NCI-H2227 (cell line): ENCODE measurements around the gene NPM3.

Experiments
- DNase-seq: peaks from one replicate; lab custom pipeline; 2025; ENCODE audit not compliant: unreplicated experiment; lab: John Stamatoyannopoulos, UW

The NPM3 gene, protein sequence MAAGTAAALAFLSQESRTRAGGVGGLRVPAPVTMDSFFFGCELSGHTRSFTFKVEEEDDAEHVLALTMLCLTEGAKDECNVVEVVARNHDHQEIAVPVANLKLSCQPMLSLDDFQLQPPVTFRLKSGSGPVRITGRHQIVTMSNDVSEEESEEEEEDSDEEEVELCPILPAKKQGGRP

DNA sequence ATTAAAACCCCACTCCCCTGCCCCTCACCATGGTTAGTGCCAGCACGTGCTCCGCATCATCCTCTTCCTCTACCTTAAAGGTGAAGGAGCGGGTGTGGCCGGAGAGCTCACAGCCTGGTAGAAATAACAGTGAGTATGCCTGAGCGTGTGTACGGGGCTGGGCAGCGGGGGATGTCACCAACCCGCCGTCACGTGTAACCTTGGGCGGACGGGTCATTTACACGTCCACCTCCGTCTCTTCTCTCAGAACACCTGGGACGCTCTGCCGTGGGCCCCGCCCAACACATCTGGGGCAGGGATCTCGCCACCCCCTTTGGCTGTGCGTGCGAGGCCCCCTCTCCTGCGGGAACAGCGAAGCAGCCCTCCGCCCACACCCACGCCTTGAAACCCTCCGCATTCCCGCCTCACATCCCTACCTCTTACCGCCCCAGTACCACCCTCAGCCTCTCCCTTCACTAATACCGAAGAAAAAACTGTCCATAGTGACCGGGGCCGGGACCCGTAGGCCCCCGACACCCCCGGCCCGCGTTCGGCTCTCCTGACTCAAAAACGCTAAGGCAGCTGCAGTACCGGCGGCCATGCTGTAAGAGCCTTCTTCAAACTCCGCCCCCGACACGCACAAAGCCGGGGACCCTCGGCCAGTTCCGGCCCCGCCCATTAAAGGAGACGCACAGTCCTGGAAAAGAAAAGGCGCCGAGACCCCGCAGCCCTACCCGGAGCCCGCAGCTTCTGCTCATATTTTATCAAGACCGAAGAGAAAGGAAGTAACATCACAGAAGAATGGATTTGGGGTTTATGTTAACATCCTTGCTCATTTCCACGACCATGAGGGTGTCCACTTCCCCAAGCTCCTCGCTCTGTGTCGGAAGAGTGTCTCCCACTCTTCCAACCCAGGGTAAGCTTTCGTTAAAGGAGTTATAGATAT, at the start of gene NPM3:
Gene NPM3 (minus strand): TSS at position 636 of the 925 bp plus-strand sequence. CDS start 56 bp downstream, at position 580.
- DNase-seq: peak; percentile 88

DNA sequence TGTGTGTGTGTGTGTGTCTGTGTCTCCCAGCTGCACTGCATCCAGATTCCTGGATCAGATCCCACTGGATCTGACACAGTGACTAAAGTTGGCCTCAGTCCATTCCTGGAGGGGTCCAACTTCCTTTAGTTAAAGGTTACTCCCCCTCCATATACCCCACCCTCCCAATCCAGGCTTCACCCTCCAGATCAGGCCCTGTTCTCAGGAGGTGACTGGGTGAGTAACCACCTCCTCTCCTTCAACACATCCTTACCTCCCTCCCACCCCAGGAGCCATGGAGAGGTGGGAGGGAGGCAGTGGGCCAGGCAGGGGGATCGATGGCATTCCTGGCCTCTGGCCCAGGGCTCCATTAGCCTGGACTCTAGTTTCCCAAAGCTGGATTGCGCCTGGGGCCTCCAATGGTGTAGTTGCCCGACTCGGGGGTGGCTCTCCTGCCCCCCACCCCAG, 49.1 kb upstream of the NPM3 start:
- no peak for DNase-seq

DNA sequence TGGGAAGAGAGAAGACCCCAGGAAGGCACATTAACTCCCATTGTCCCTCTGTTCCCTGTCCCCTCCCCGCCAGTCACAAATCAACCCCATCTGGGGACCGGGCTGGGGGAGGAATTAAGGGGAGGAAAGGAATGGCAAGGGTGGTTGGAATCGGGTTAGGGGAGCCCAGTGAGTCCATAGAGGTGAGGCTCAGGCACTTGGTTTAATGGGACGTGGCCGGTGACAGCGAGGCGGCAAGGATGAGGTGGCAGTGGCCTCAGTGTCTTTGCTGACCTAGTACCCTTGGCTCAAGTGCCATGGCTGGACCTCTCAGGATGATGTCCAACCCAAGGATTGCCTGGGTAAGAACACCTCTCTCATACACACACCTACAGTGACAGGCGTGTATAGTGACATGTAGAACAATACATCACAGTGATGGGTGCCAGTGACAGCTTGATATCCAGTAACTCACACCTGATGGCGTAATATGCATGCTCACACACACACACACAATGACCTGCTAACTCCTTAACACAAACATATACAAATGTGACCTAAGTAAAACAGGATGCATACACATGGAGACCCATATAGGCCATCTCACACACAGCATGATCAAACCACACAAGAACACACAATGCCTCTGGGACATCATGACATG, 48.0 kb upstream of the NPM3 start:
- no peak for DNase-seq

DNA sequence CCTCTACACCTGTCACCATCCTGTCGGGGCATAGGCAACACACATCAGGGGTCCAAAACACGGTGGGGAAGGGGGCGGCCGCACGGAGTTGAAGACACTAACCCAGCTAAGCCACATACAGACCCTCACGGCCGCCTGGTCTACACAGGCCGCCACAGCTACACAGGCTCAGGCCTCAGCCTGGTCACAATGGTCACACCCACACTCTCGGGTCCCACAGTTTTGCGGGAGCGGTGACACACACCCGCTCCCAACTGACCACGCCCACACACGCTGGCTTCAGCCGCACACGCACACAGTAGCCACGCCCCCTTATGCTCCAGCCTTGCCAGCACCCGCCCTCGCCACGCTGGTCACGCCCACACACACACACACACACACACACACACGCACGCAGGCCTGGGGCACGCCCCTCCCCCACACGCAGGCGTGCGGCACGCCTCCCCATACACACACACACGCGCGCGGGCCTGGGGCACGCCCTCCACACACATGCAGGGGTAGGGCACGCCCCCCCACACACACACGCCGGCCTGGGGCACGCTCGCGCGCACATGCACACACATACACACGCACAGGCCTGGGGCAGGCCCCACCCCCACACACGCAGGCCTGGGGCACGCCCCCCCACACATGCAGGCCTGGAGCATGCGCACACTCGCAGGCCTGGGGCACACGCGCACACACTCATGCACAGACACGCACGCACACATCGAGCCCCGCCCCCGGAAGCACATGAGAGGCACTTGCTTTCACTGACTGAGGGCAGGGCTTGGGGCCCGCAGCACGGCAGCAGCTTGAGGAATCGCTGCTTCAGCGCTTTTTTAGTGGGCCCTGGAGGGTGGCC, 47.3 kb upstream of the NPM3 start:
- peak; percentile 94 for DNase-seq

DNA sequence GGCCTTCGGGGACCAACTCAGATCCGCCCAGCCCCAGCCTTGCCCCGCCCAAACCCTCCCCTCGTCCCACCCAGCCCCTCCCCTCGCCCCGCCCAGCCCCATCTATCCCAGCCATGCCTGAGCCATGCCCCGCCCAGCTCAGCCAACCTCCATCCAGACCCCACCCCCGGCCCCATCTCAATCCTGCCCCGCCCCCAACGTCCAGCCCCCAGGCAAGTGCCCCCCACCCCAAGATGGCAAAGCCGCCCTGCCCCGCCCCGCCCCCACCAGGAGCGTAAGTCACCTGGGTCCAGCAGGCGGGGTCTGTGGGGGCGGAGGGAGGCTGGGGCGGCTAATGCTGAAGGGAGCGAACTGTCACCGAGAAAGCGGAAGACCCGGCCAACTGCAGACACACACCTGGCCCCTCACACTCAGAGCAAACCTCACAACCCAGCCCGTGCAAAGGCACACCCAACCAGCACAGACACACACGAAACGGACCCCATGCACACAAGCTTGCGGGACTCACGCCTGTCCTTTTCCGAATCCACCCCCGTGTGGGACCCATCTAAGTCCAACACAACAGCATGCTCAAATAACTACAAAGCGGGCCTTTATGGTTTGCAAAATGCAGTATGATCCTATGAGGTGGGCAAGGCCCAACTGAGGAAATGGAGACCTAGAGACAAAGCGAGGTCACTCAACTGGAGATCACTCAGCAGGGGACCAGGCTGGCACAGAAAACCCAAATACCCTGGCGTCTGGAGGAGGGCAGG, 46.5 kb upstream of the NPM3 start:
- peak; percentile 76 for DNase-seq

DNA sequence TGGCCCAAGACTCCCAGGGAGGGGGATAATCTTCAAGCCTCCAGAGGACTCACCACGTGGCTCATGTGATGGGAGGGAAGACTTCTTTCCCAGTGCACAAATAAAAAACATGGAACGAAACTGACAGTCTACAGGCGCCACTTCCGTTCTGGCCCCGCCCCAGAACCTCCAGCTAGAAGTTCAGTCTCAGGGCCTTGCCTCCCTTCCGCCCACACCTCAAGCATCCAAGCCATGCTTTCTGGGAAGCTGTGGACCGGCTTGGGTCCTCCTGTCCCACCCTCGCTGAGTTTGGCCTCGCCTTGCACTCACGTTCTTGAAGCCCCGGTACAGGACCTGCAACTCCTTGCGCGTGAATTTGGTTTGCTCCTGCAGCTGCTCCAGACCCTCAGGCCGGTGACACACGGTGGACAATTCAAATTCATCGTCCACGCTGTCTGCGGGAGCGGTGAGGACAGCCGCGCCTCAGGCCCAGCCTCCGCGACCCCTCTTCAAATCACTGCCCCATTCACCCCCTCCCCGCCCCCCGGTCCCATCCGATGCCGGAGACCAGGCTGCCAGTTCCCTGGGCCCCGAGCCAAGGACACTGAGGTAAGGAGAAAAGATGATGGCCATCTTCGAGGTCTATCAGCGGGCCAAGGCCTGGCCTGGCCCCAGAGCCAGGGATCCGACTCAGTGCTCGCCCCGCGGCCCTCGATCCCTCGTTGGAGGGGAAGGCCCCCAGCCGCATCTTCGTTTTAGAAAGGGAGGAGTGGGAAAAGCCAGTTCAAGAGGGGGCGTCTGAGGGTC, 45.7 kb upstream of the NPM3 start:
- peak; percentile 14 for DNase-seq

DNA sequence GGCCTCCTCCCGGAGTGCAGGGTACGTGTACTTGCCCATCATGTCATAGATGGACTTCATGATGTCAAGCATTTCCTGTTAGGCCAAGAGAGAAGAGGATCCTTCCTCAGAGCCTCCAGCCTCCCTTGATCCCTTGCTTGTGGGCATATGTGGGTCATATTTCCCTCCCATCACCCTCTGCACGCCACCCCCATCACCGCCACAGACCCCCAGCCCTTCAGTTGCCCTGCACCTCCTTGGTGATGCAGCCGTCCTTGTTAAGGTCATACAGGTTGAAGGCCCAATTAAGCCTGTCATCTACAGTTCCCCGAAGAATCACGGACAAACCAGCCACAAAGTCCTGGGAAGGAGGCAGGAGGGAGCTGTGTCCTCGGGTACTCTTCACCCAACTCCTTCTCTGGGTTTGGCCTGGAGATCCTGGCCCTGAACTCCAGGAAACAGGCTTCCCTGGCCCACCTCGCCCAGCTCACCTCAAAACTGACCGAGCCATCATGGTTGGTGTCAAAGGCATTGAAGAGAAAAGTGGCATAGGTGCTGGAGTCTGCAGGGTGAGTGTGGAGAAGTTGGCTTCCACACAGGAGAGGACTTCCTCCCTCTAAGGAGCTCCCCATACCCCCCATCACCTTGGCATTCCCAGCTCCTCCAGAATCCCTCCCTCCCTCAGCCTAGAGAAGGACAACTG, 44.8 kb upstream of the NPM3 start:
- DNase-seq: no peak

DNA sequence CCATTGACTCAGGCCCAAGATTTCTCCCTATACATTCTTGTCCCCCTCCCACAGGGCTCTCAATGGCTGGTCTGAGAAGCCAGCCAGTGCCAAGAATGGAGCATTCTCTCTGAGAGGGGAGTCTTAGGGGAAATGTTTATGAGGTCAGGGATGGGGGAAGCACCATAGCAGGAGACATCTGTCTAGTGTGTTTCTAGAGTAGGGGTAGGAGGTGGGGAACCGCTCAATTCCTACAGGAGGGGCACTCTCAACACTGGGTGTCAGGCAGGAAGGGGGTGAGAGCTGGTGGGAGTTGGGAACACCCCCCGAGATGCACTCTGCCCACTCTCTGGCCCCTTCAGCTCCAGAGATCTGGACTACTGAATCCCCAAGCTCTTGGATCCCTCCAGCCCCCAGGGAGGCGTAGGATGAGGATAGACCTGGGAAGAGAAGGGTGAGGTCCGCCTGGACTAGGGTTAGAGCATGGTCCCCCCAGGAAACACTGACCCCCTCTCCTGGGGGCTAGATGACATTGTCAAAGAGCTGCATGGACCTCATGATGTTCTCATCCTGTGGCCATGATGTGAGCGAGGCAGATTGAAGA, 43.7 kb upstream of the NPM3 start:
- no peak for DNase-seq

DNA sequence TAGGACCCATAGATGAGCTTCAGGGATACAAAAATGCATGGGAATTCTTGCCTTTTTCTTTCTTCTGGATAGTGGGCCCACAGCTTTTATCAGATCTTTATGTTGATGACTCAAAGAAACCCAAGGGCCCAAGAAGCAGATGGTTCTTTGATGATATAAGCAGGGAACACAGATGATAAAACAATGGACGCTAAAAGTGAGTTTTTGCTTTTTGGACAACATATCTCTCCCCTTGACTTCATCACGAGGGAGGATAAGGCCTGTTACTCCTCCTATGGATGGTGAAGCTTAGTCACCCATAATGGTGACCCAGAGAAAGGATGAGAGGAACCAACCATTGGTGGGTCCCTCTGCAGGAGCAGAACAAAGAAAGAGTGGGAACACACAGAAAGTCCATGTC, 41.5 kb upstream of the NPM3 start:
- DNase-seq: no peak

DNA sequence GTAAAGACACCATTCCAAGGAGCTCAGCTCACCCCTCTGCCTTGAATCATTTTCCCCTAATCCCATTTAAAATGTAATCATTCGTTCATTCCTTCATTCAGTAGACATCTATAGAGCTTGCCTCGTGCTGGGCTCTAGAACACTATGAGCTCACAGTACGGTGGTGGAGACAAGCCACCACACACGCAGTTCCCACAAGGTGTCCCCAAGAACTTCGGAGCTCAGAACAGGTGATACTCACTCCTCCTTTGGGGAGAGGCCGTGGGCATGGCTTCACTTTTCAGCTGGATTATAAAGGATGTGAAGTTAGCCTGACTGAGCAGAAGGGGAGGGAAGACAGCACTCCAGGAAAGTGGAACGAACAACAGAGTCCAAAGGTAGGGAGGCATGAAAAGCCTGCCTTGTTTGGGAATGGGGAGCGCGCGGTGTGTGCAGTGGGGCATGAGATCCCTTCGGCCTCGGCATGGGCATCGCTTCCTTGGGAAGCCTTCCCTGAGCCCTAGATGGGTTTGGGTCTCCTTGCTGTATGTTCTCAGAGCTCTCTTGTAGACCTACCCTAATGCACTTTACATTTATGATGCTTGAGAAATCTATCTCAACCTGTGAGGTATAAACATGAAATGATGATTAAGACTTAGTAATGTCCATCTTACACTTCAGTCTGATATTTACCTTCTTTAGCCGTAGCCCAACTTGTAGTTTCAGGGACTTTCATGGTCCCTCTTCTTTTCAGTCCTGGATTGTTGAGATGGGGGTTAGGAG, 35.8 kb upstream of the NPM3 start:
- peak; percentile 60 for DNase-seq

DNA sequence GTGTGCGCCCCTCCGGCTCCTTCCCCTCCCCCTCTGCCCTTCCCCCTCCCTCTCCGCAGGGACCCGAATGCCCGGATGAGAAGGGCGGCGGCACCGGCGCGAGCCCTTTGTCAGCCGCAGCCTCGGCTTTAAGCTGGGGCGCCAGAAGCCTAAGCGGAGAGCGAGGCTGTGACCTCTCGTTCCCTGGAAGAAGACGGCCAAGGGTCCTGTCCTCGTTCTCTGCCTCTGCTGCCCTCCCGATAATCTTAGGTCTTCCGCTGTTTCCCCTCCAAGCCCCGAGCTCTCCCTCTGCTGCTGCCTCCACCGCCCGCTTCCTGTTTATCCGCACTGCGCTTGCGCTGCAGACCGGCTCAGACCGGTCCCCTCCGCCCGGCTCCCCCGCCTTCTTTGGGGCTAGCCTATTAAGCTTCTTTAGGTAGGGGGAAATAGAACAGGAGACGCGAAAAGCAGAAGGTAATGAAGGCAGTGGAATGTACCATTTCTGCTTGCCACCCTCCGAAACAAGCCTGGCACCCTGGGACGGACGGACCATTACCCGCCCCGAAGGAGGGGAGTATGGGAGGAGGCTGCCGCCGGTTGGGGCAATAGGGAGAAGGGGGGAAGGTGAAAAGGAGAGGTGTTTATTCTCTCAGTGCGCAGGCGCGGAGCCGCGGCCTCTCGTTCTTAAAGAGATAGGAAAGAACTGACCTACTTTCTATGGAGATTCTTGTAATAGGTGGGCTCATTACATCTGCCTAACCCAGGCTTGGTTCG, 35.0 kb upstream of the NPM3 start, which contains the start of gene OGA:
Gene OGA (minus strand): TSS at position 326 of the 753 bp plus-strand sequence. CDS start 422 bp downstream, outside the sequence.
- peak; percentile 97 for DNase-seq

DNA sequence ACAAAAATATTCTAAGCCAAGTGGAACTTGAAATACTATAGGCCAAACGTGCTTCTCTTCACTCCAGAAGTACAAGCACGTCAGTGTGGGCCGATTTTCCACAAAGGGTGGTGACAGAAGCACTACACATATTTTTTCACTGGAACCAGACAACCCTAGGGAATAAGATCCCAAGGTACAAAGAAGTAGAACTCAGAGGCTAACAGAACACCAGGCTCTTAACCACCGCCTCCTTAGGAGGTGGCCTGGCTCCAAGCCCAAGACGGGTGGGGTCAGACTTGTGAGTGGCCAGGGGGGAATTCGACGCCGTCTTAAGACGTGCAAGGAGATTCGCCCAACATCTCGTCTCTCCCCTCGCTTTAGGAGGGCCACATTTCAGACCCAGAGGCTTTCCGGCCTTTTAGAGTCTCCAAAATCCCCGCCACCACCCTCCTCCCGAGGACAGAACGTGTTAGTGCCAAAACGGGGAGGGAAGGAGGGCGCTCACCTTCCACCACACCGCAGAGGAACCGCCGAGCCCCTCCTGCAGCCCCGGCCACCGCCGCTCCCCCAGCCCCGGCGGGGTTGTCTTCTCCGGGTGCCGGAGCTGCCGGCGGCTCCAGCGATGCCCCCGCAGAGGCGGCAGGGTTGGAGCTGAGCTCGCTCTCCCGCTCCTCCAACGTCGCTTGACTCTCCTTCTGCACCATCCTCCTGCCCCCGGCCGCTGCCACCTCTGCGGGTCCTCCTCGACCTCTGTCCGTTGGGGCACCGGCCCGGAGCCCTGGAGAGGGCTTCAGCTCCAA, 34.3 kb upstream of the NPM3 start:
- DNase-seq: peak; percentile 44

DNA sequence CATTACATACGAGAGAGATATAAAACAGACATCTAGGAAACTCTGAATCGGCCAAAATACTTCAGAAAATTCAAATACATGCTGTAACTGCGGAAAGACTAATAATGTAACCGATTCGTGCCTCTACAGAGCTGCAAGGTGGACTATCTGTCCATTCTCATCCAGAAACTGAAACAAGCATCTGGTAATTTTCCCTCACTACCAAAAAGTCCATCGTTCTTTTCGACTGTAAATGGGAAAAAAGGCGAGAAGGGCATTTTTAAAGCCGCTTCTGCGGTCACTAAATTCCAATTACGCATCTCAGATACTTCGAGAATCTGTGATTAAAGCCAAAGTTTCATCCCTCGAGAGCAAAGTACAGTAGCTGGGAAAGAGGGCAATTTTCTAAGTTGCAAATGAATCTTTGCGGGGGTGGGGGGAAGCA, 33.7 kb upstream of the NPM3 start:
- DNase-seq: no peak

DNA sequence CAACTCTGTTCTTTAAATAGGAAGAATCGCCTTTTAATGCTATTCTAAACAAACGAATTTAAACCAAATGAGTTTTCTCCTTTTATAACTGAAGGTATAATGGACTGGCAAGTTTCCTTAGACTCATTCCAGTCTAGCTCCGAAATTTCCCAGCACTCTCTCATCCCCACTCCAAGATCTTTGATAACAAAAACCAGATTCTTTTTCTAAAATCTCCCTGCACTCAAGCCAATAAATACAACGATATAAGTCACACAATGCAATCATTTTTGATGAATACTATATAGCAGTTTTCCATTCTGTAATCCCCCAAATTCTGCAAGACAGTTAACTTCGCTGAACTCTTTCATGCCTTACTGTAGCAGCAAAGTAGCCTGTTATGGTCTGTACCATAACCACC, 33.1 kb upstream of the NPM3 start:
- no peak for DNase-seq

DNA sequence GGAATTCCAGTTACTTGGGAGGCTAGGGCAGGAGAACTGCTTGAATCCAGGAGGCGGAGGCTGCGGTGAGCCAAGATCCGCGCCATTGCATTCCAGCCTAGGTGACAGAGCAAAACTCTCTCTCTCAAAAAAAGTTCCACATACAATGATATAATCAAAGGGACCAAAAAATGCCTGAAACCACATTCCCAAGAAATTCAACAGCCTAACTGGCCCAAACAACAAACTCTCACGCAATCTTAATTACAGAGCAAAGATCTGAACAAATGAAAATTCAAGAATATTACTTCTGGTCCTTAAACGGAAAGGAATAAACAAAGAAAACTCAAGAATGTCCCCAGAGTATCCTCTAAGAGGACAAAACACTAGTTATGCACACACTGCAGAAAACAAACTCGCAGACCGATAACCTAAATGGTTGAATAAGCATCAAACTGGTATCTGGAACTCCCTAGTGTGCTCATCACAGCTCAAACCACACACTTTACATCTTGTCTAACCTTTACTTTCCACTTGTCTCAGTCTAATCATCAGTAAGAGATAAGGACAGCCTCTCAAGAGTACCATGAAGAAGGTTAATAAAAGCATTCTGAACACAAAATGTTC, 31.3 kb upstream of the NPM3 start:
- no peak for DNase-seq

DNA sequence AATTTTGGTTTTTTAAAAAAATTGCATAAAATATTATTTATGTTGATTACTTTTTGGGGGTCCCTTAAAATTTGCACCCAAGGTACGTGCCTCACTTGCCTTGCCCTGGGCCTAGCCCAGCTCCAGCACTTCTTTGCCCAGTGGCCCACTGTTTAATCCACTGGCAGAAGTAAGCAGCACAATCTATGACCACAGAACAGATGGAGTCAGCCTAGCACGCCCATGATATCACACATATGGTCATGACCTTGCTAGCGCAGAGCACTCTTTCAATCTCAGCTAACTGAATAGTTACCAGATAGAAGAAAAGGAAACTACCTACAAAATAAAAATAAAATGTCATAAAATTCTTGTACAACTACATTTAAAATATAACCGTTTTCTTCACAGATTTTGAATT, 29.4 kb upstream of the NPM3 start:
- no peak for DNase-seq
